Activated CD8-positive, alpha-beta T cell treated with anti-CD3 and anti-CD28 coated beads for 36 hours (primary cell): ENCODE data around the gene IP6K3. TPM values are rescaled to one million over a fixed set of nuclear protein-coding genes. Genes with fewer than 3 reads are reported as not detected.

Source experiments
- ATAC-seq: fragments of 200-7000 bp; cut with Tn5 transposase; one replicate; pipeline ENCODE4 v1.10.0; 2021; ENCODE audit warnings: mild to moderate bottlenecking, moderate library complexity
- CTCF ChIA-PET: fragments of 350-600 bp; sonication (Branson Sonifier 250); formaldehyde crosslinking; loops from one replicate; lab custom pipeline; 2021; ENCODE audit warnings: antibody characterized with exemption; lab: Charles Lee
- POLR2A ChIA-PET: fragments of 350-600 bp; sonication (Branson Sonifier 250); formaldehyde crosslinking; loops from one replicate; lab custom pipeline; 2021; ENCODE audit warnings: antibody characterized with exemption; lab: Charles Lee
- DNase-seq: peaks from one replicate; pipeline ENCODE4 v3.0.0-alpha.2; 2020
- H3K27ac Mint-ChIP-seq: one replicate; pipeline ENCODE4 v1.8.0; 2021; ENCODE audit warnings: mild to moderate bottlenecking, mixed read lengths
- H3K27me3 Mint-ChIP-seq: one replicate; pipeline ENCODE4 v1.8.0; 2021; ENCODE audit warnings: mixed read lengths
- H3K36me3 Mint-ChIP-seq: one replicate; pipeline ENCODE4 v1.8.0; 2021; ENCODE audit warnings: low read depth, mixed read lengths
- H3K4me1 Mint-ChIP-seq: one replicate; pipeline ENCODE4 v1.8.0; 2021; ENCODE audit warnings: low read depth, mixed read lengths
- H3K4me3 Mint-ChIP-seq: one replicate; pipeline ENCODE4 v1.8.0; 2021; ENCODE audit warnings: mild to moderate bottlenecking, moderate library complexity, mixed read lengths
- H3K9me3 Mint-ChIP-seq: one replicate; pipeline ENCODE4 v1.8.0; 2021; ENCODE audit warnings: mixed read lengths
- CTCF ChIP-seq: fragments of 200-600 bp; IDR thresholded peaks from one replicate; pipeline ENCODE4 v1.8.0; 2022; ENCODE audit warnings: antibody characterized with exemption, mild to moderate bottlenecking
- intact Hi-C: fragments of 100-400 bp; cut with micrococcal nuclease; formaldehyde crosslinking; loops from one replicate; pipeline ENCODE4 v1.10.0; 2022
- total RNA-seq, 2 experiments: library from RNA; stranded (reverse); gene quantifications; one replicate each; pipeline ENCODE4 v1.2.3, GENCODE V29; 2021

IP6K3 gene
- total RNA-seq, 2 experiments from 2014 or later: not detected

- Mint-ChIP-seq H3K27ac (no peak overlapping the region), H3K9me3 (no peaks in the 10 kb centered on the region), H3K4me1 (peaks cover 2% of the 10 kb centered on the region), H3K36me3 (no peaks in the 10 kb centered on the region), H3K27me3 (peaks cover 5% of the 10 kb centered on the region), H3K4me3 (no peak overlapping the region)
- no peak for DNase-seq
- ATAC-seq: no peak
- CTCF ChIA-PET: interaction anchor here (0.7 to 9.9 kb wide), 3 partner anchors 30 to 415 kb away, joined by 3 to 87 read pairs (median 3); no protein-coding TSS in a partner anchor
- POLR2A ChIA-PET: no interaction called here
- intact Hi-C loops: no loop called here
- TF ChIP-seq CTCF: no peak
Observed at GRCh38 chr6:33740204-33740608, 6.5 kb downstream of the IP6K3 start.

- ChIA-PET POLR2A (no interaction called here), CTCF (interaction anchor here (0.7 to 9.9 kb wide), 3 partner anchors 30 to 415 kb away, joined by 3 to 87 read pairs (median 3); no protein-coding TSS in a partner anchor)
- Mint-ChIP-seq H3K36me3 (no peaks in the 10 kb centered on the region), H3K27ac (no peak overlapping the region), H3K9me3 (no peaks in the 10 kb centered on the region), H3K27me3 (peaks cover 5% of the 10 kb centered on the region), H3K4me3 (no peak overlapping the region), H3K4me1 (peaks cover 2% of the 10 kb centered on the region)
- DNase-seq: no peak
- no peak for ATAC-seq
- no peak for TF ChIP-seq CTCF
- intact Hi-C loops: no loop called here
Observed at GRCh38 chr6:33739571-33739970, 7.1 kb downstream of the IP6K3 start.

- Mint-ChIP-seq H3K4me3 (no peak overlapping the region), H3K4me1 (no peaks in the 10 kb centered on the region), H3K36me3 (no peaks in the 10 kb centered on the region), H3K27me3 (peaks cover 5% of the 10 kb centered on the region), H3K9me3 (no peaks in the 10 kb centered on the region), H3K27ac (no peak overlapping the region)
- DNase-seq: no peak
- no peak for TF ChIP-seq CTCF
- ATAC-seq: no peak
- ChIA-PET CTCF (interaction anchor here (1.7 to 9.9 kb wide), 2 partner anchors 27 to 31 kb away, joined by 7 to 87 read pairs; partner anchors contain the start of gene UQCC2), POLR2A (interaction anchor here (1.8 kb wide), 1 partner anchor 28 kb away, joined by 8 read pairs; the partner anchor contains the start of gene UQCC2)
- intact Hi-C loops: no loop called here
Observed at GRCh38 chr6:33738879-33739278, 7.8 kb downstream of the IP6K3 start.

GRCh38 chr6:33738153-33738552 lies 8.6 kb downstream of the IP6K3 start:
- ChIA-PET POLR2A (interaction anchor here (1.8 kb wide), 1 partner anchor 27 kb away, joined by 8 read pairs; the partner anchor contains the start of gene UQCC2), CTCF (interaction anchor here (0.8 to 1.9 kb wide), 4 partner anchors 27 to 317 kb away, joined by 3 to 7 read pairs (median 5); partner anchors contain the start of gene UQCC2)
- ATAC-seq (no peak), DNase-seq (no peak)
- Mint-ChIP-seq H3K36me3 (no peaks in the 10 kb centered on the region), H3K27me3 (peaks cover 3% of the 10 kb centered on the region), H3K9me3 (no peaks in the 10 kb centered on the region), H3K4me1 (no peaks in the 10 kb centered on the region), H3K27ac (no peak overlapping the region), H3K4me3 (no peak overlapping the region)
- no peak for TF ChIP-seq CTCF
- intact Hi-C loops: no loop called here

GRCh38 chr6:33737267-33738026 lies 9.3 kb downstream of the IP6K3 start:
- H3K4me1 Mint-ChIP-seq: no peaks in the 10 kb centered on the region
- no peak overlapping the region for H3K4me3 Mint-ChIP-seq
- CTCF ChIA-PET: interaction anchor here (0.8 to 1.9 kb wide), 5 partner anchors 26 to 318 kb away, joined by 3 to 7 read pairs (median 5); partner anchors contain the start of gene UQCC2
- TF ChIP-seq CTCF: no peak
- DNase-seq (no peak), ATAC-seq (no peak)
- no peak overlapping the region for H3K27ac Mint-ChIP-seq
- POLR2A ChIA-PET: interaction anchor here (0.6 to 1.8 kb wide), 2 partner anchors 26 to 970 kb away, joined by 3 to 8 read pairs; partner anchors contain the start of gene UQCC2
- no peaks in the 10 kb centered on the region for H3K27me3 Mint-ChIP-seq
- H3K9me3 Mint-ChIP-seq: no peaks in the 10 kb centered on the region
- intact Hi-C loops: no loop called here
- H3K36me3 Mint-ChIP-seq: no peaks in the 10 kb centered on the region
